Endometrial microvascular endothelial cells (primary cell): ENCODE results near the gene COMMD6. TPM values are rescaled to one million over a fixed set of nuclear protein-coding genes. Genes with fewer than 3 reads are reported as not detected.

Experiments
- in situ Hi-C: cut with HindIII; loops from 2 replicates; pipeline ENCODE4 v1.10.0; 2017; ENCODE audit warnings: low sequenced_read_pairs, low pct_unique_long_range_greater_than_20kb; ENCODE audit errors: inconsistent ontology term
- total RNA-seq: library from RNA; depleted of rRNA; stranded (reverse); fragments of >200 nt; gene quantifications from one replicate; pipeline ENCODE4 v1.2.3, GENCODE V29; 2015; ENCODE audit errors: inconsistent ontology term

The COMMD6 gene
- total RNA-seq, 1 donor from 2014 or later = 71.5 TPM

GRCh38 chr13:75541287-75541686 lies 3.6 kb upstream of the COMMD6 start:
- in situ Hi-C loops = no loop called here

DNA sequence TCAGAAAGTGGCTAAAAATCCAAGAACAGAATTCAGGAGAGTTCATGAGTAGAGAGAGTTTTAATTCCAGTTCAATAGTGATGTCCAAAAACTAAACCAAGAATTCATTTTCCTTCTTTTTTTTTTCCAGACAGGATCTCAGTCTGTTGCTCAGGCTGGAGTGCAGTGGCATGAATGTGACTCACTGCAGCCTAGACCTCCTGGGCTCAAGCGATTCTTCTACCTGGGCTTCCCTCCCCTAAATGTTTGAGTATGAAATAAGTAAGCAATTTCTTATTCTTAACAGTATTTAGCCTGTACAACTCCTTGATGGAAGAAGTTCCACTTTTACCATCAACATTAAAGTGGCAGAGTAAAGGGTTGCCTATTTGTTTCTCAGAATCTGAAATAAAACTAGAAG lies 3.8 kb downstream of the COMMD6 start:
- in situ Hi-C loops = no loop called here

DNA sequence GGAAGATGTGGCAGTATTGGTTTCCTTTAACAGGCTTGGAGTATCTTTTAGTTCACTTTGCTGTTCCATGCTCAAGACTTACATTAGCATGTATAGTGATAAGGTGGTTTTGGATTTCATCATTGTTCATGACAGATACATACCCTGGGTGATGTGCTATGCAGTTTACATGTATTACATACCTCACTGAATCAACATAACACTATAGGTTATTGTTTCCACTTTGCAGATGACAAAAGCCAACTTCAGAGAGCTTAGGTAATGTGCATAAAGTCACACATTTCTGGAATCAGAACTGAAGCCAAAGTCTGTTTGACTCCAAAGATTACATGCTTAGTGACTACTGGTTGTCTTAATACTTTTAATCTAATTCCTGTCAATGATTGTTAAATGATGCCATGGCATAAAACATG lies 7.1 kb downstream of the COMMD6 start:
- in situ Hi-C loops = no loop called here

DNA sequence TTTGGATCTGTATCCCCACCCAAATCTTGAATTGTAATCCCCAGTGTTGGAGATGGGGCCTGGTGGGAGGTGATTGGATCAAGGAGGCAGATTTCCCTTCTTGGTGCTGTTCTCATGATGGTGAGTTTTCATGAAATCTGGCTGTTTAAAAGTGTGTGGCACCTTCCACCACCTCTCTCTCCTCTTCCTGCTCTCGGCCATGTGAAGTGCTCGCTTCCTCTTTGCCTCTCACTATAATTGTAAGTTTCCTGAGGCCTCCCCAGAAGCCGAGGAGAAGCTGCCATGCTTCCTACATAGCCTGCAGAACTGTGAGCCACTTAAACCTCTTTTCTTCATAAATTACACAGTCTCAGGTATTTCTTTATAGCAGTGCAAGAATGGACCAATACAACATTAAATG lies 15.7 kb downstream of the COMMD6 start:
- in situ Hi-C loops = no loop called here

DNA sequence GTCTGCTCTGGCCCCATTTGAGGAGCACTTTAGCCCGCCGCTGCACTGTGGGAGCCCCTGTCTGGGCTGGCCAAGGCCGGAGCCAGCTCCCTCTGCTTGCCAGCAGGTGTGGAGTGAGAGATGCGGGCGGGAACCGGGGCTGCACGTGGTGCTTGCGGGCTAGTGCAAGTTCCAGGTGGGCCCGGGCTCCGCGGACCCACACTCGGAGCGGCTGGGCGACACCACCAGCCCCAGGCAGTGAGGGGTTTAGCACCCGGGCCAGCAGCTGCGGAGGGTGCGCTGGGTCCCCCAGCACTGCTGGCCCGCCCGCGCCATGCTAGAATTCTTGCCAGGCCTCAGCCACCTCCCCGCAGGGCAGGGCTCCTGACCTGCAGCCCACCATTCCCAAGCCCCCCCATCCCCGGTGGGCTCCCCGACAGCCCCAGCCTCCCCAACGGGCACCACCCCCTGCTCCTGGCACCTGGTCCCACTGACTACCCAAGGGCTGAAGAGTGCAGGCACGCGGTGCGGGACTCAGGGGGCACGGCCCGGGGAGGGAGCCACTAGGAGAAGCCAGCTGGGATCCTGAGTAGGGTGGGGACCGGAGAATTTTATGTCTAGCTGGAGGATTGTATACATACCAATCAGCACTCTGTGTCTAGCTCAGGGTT lies 19.1 kb downstream of the COMMD6 start:
- in situ Hi-C loops = no loop called here

DNA sequence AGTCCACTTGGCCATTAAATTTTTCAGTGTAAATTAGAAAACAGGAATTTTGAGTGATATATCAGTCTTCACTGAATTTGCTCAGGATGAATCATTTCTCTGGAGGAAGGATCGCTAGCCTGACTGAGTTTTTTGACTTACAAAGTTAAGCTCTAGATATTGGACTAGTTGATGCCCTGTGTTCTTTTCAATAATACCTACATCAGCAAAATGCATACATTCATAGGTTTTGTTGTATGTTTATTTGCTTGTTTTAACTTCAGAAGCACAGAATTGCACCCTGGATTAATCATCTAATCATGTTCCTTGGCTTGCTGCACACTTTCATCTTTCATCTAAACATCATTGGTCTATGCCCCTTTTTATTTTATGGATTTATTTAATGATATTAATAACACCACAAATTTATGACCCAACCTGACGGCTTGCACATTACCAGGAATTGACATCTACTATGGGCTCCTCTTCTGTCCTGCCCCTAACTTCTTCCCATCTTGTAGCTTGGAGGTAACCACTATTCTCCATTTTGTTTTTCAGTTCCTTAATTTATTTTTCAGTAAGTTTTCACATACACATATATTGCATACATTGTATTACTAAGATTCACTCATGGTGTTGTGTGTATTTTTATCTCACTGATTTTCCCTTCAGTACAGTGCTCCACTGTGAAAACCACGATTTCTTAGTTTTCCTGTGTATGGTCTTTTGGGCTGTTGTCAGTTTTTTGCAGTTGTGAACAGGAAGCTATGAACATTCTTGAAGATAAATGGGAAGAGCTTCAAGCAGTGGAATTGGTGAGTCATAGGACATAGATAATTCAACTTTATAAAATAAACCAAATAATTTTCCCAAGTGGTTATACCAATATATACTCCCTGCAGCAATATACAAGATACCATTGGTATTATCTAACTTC lies 23.3 kb downstream of the COMMD6 start:
- in situ Hi-C loops = no loop called here

- in situ Hi-C loops = no loop called here
Observed at GRCh38 chr13:75513271-75513670, 24.4 kb downstream of the COMMD6 start.

GRCh38 chr13:75512253-75512652 lies 25.4 kb downstream of the COMMD6 start:
- in situ Hi-C loops = no loop called here

DNA sequence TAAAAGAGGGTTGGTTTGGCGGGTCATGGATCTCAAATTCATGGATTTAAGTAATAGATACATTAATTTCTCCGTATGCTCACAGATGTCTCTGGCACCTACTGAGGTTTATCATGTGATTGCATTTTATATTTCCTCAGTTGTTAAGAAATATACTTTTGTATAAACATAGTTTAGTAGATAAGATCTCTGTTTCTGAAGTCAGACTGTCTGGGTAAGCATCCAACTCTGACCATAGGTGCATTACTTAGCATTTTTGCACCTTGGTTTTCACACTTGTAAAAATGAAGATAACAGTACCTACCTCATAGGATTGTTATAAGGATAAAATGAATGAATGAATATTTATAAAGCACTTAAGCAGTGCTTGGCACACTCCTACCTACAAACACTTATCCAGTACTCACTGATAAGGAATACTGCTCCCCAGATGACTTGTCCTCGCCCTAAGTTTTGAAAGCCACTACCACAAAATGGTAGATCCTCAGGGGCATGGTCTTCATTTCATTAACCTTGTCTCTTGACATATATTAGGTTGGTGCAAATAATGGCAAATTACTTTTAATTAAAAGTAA lies 26.5 kb downstream of the COMMD6 start:
- in situ Hi-C loops = no loop called here

GRCh38 chr13:75508002-75508548 lies 29.6 kb downstream of the COMMD6 start:
- in situ Hi-C loops = no loop called here

DNA sequence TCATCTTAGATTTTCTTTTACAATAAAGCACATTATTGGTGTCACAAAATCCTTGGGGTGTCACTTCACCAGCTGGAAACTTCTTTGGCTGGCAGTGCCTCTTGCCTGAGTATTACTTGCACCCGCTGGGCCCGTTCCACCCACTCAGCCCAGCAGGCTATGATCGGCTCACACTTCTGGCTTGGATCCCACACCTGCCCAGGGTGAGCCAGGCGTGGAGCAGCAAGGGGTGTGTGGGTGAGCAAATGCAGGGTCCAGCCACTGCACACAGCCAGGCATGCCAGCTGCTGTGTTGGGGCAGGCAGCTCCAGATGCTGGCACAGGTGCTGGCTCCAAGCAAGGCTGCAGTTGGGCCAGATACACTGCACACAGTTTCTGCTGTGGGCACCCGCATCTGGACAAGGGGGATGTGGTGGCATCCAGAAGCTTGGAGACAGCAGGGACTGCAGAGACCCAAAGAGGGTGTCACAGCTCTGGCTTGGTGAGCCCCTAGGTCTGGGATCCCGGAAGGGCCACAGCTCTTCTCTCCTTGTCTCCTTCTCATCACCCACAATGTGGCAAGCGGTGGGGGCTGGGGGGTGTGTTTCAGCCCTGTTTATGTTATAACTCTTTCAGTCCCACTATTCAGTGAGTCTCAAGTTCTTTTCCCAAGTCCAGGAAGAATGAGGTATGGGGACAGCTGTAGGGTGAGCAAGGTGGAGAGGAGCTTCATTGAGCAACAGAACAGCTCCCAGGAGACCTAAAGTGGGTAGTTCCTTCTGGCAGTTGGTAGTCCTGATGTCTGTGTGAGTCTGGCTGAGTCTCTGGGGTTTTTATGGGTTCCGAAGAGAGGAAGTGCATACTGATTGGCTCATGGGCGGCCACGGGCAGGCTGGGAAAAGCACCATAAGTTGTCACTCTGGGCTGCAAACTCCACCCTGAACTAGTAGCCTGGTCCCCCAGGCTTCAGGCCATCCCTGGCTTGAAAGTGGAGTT lies 30.3 kb downstream of the COMMD6 start:
- in situ Hi-C loops = no loop called here

DNA sequence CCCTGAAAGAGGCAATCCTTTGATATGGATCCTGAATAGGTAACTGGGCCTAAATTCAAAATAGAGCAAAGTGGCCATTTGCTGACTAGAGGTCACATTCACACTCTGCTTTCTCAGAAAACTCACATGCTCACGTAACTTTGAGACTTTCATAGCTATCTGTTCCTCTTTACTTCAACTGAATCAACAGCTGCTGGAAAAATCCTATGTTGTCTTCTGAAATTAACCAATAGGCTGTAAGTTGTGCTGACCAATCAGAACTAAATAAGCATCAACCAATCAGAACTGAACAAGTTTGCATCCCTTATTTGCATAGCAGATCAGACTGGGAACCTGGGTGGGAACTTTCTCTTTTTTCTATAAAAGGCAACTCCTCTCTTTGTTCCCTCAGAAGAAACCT lies 31.6 kb downstream of the COMMD6 start:
- in situ Hi-C loops = no loop called here

DNA sequence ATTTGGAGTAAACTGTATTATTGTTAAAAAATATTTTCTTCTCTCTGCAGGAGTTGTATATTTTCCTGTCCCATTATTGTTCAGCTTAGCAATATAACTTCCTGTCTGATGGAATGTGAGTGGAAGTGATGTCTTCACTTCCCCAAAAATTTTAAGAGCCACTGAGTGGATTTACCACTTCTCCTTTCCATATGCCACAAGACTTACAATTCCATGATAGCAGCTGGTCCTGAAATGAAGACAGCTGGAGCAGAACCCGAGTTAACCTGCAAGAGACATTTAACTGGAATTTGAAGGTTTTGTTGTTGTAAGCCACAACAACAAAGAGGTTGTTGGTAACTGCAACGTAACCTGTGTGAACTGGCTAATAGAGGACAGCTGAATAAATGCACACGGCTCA lies 32.3 kb downstream of the COMMD6 start:
- in situ Hi-C loops = no loop called here

- in situ Hi-C loops = no loop called here
Observed at GRCh38 chr13:75495938-75496337, 41.7 kb downstream of the COMMD6 start.

- in situ Hi-C loops = no loop called here
Observed at GRCh38 chr13:75494491-75494890, 43.1 kb downstream of the COMMD6 start.

DNA sequence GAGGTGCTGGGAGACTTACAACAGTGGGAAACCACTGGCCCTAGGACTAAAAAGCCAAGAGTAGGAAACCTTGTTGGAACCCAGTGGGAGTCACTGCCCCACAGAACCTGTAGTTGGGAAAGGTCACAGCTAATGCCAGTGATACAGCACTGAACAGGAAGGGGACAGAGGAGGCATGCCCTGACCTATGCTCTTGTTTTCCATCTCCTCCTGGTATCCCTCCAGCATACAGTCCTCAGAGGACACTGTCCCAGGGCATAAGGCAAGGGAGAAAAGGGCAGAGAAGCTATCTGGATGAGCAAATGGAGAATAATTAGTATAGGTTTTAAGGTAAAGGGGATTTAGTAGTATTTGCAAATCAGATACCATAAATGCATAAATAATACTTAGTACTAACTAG lies 44.5 kb downstream of the COMMD6 start:
- in situ Hi-C loops = no loop called here

- in situ Hi-C loops = no loop called here
Observed at GRCh38 chr13:75492389-75492788, 45.3 kb downstream of the COMMD6 start.

DNA sequence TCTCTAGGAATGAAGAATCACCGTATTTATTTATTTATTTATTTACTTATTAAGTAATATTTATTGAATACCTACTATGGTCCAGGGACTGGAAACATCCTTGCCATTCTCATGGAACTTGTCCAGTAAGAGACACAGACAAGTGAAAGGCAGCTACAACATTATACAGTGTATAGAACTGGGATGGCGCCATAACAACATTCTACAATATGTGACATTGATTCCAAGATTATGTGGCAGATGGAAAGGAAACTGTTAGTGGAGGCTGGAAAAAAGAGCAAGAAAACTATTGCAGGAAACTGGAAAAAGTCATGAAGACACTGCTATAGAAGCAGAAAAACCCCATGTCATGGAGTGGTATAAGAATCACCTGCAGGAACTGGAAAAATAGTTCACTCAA lies 46.3 kb downstream of the COMMD6 start:
- in situ Hi-C loops = no loop called here
